ENCODE measurements around the gene RSU1. TPM values are rescaled to one million over a fixed set of nuclear protein-coding genes. Genes with fewer than 3 reads are reported as not detected.
A peak's percentile ranks its signal among the peaks of the same experiment; 100 is the strongest.

RSU1 gene
- total RNA-seq: 91.9 and 104 TPM in 2 replicates
- polyA plus RNA-seq: 80.2 and 81.2 TPM in 2 replicates
- polyA plus RNA-seq (2011; cell fraction: cytosol; rRNA removed): 116 TPM in 2 replicates
- polyA plus RNA-seq (2011; cell fraction: nucleus; rRNA removed): 59.3 and 66.6 TPM in 2 replicates
- 84.9 and 89.2 TPM in 2 replicates for polyA plus RNA-seq (2012)
- polyA minus RNA-seq: 86.3 and 111 TPM in 2 replicates
- polyA minus RNA-seq (2011; cell fraction: cytosol; rRNA and poly(A)+ RNA removed): 15.0 TPM
- 40.1 and 60.3 TPM in 2 replicates for polyA minus RNA-seq (2011; cell fraction: nucleus; rRNA and poly(A)+ RNA removed)
- Bru-seq, nascent RNA: percentile 83 among the genes with signal in this experiment
- BruChase-seq, experiment 1, labeled RNA remaining after a 6-hour chase: percentile 73 among the genes with signal in this experiment
- BruChase-seq, experiment 2, labeled RNA remaining after a 2-hour chase: percentile 67 among the genes with signal in this experiment
- long read RNA-seq, transcript RSU1-205 (8 exons, 3,639 nt): minor isoform, 117 of 608 reads
- long read RNA-seq, transcript RSU1-201 (9 exons, 3,834 nt): major isoform, 400 of 608 reads
- long read RNA-seq, transcript RSU1-203 (8 exons, 3,919 nt): minor isoform, 53 of 608 reads
- long read RNA-seq, partial matches to known transcripts: 13 of 608 reads
- long read RNA-seq, other reads (novel, unspliced or antisense): 25 of 608 reads

DNA sequence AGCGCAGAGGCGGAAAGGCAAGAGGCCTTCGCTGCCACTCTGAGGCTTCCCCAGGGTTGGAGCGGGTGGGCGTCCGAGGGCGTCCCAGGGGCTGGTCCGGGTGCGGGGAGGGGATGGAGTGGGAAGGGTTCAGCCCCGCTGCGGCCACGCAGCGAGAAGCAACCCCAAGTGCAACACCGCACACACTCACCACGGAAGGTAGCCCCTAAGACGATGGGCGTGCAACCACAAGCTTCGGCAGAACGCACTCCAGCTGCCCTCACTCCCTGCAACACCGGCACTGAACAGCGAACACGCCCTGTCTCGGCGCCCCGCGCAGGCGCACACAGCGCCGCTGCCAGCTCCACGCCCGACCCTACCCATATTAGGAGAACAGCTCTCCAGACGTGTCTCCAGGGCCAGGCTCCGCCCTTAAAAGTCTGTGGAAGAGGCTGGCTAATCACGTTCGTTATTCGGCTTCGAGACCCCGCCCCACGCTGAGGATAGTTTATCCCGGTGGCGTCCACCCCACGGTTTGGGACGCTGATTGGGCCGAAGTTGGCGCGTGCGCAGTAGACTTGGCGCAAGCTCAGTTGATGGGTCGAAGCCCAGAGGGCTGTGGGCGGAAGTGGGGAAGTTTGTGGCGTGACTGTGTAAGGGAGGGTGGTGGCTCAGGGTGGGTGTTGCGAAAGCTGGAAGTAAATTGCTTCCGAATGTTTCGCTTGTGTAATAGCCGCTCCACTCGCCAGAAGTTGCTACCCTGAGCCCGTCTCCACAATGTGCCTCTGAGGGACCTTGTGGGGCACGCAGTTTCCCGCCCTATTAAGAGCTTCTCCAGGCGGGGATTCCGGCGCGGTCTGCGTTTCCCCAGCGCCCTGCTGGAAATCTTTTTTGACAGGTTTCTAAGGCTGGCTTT is at the start of gene RSU1:
Gene RSU1, minus strand, starts transcription at position 300 of the 895 bp plus-strand sequence. CDS start 343 bp downstream, outside the sequence.
- peak within 1 kb of the TSS; percentile 60 for H2AFZ ChIP-seq (ENCODE audit: low read depth, low read length)
- POLR2A ChIA-PET: interaction anchor here (0.5 to 1.5 kb wide), 9 partner anchors 8 to 915 kb away, joined by 3 to 5 read pairs (median 4); partner anchors contain the start of genes PTER and STAM
- DNase-seq (ENCODE audit: low read depth, low spot score) (peak; percentile 100), FAIRE-seq (peak; percentile 97)
- dilution Hi-C loops (cut with MboI; ENCODE audit: extremely low pct_ligation_motif_present, low sequenced_read_pairs): no loop called here
- H3K4me1 ChIP-seq (ENCODE audit: control insufficient read depth, extremely low read depth, insufficient read depth, low read length): peaks cover 25% of the 10 kb centered on the region
- peak within 1 kb of the TSS; percentile 43 to 86 (median 62) for H3K4me3 ChIP-seq (replicated peaks in 1 of 3; ENCODE audit: insufficient read depth in 1 of 3, low read depth in 1 of 3, low read length in 3 of 3)
- peak within 1 kb of the TSS; percentile 78 for H3K27ac ChIP-seq (ENCODE audit: insufficient read depth, low read depth, low read length)
- H3K4me2 ChIP-seq (ENCODE audit: insufficient read depth, low read length): peak within 1 kb of the TSS; percentile 93
- no peaks in the 10 kb centered on the region for H4K20me1 ChIP-seq (replicated peaks; ENCODE audit: control insufficient read depth, extremely low read depth, insufficient read depth, low read length)
- H3K79me2 ChIP-seq (ENCODE audit: control insufficient read depth, insufficient read depth, low read length): peaks cover 32% of the 10 kb centered on the region
- H3K9me1 ChIP-seq (replicated peaks; ENCODE audit: control insufficient read depth, extremely low read depth, insufficient read depth, low read length): no peaks in the 10 kb centered on the region
- CTCF ChIA-PET: interaction anchor here (0.8 to 1.8 kb wide), 11 partner anchors 8 to 939 kb away, joined by 3 to 17 read pairs (median 5); no protein-coding TSS in a partner anchor
- TF ChIP-seq, protein P1, sequence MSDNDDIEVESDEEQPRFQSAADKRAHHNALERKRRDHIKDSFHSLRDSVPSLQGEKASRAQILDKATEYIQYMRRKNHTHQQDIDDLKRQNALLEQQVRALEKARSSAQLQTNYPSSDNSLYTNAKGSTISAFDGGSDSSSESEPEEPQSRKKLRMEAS (IDR thresholded peaks at IDR 0.05; ENCODE audit: insufficient read depth, insufficient read length): peak; percentile 53
- TF ChIP-seq FOS (IDR thresholded peaks at IDR 0.05; ENCODE audit: borderline replicate concordance, insufficient read depth, low read length) (no peak), POLR2A (IDR thresholded peaks at IDR 0.05; ENCODE audit: low read depth, low read length) (peak; percentile 49), MYC (IDR thresholded peaks at IDR 0.05; ENCODE audit: low read depth, low read length) (peak; percentile 55), POLR2AphosphoS5 (IDR thresholded peaks at IDR 0.05; ENCODE audit: insufficient read depth, low read depth, low read length) (peak; percentile 72), GATA2 (IDR thresholded peaks at IDR 0.05; ENCODE audit: insufficient read depth, insufficient read length, low read depth, low read length) (no peak)
- no peaks in the 10 kb centered on the region for H3K36me3 ChIP-seq (ENCODE audit: control insufficient read depth in 2 of 2, extremely low read depth in 1 of 2, insufficient read depth in 2 of 2, low read length in 2 of 2)
- H3K9ac ChIP-seq (replicated peaks; ENCODE audit: extremely low read depth, insufficient read depth, low read length): peak within 1 kb of the TSS; percentile 83
- H3K9me3 ChIP-seq (replicated peaks; ENCODE audit: control insufficient read depth, insufficient read depth, low read length): peaks cover 2% of the 10 kb centered on the region
- no TSS peak for BruUV-seq (replicated peaks)
- no peaks in the 10 kb centered on the region for H3K27me3 ChIP-seq (ENCODE audit: control insufficient read depth in 2 of 2, insufficient read depth in 2 of 2, low read length in 2 of 2)
- intact Hi-C loops (cut with micrococcal nuclease): loop anchor here (1.0 kb wide), 1 partner anchor 15 kb away; no protein-coding TSS in a partner anchor
